Neural cell (in vitro differentiated cells): ENCODE measurements around the gene IDH3B.

Experiments used
- CTCF ChIP-seq: fragments of 450-650 bp; IDR thresholded peaks from 2 replicates; pipeline ENCODE4 v1.5.1; 2014; ENCODE audit warnings: antibody characterized with exemption, mild to moderate bottlenecking, moderate library complexity; ENCODE audit not compliant: poor library complexity, severe bottlenecking
- EP300 ChIP-seq: fragments of 450-650 bp; conservative IDR thresholded peaks from 2 replicates; pipeline ENCODE4 v1.6.1; 2014; ENCODE audit warnings: antibody characterized with exemption, mild to moderate bottlenecking, moderate library complexity; ENCODE audit not compliant: poor library complexity, severe bottlenecking
- MXI1 ChIP-seq: fragments of 450-650 bp; conservative IDR thresholded peaks from 2 replicates; pipeline ENCODE4 v1.6.1; 2014; ENCODE audit warnings: antibody characterized with exemption, mild to moderate bottlenecking; ENCODE audit not compliant: poor library complexity, severe bottlenecking

- TF ChIP-seq CTCF (no peak), EP300 (no peak), MXI1 (no peak)
Measured at GRCh38 chr20:2699775-2700413, 35.9 kb upstream of the IDH3B start.
